ENCODE measurements around the gene CST9L.
"Not testable (repeated sequence)": the region's sequence is repeated elsewhere in the genome, so short reads cannot be mapped to it uniquely, and the experiment has no call there.

Gene CST9L

DNA sequence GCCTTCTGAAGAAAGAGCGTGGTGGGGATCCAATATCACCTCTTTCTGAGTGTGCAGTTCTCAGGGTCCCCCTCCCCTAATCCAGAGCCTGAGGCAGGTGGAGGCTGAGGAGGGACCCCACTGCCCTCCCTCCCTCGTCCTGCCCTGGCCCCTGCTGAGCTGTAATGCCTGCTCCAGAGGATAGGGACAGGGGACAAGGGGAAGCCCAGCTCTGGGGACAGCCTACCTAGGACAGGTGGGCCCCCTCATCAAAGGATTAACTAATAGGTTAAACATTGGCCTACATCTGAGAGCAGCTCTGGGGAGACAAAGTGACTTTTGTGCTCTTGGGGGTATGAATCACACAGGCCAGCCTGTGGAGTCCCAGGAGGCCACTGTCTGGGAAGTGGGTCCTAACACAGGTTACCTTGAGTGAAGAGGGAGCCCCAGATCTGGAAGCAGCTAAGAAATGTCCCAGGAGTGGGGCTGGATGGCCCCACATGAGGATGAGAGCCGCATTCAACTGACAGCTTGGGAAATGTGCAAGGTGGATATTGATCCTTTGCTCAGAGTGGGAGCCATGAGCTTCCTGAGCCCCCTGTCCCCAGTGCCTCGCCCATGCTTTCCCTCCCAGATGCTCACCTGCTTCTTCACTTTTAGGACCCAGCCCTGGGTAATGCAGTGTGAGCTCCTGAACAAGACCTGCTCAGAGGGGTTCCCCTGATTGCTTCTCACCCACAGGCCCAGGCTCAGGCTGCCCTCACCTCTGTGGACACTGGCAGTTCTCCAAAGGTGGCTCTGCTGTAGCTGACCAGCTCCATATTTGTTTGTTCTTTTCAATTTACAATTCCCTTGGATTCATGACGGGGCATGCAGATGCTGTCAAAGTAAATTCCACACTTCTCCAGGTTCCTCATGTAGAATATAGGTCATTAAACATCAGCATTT is 17.8 kb upstream of the CST9L start:
- no peak for DNase-seq

GRCh38 chr20:23585449-23585807 is 17.1 kb upstream of the CST9L start:
- DNase-seq: no peak

DNA sequence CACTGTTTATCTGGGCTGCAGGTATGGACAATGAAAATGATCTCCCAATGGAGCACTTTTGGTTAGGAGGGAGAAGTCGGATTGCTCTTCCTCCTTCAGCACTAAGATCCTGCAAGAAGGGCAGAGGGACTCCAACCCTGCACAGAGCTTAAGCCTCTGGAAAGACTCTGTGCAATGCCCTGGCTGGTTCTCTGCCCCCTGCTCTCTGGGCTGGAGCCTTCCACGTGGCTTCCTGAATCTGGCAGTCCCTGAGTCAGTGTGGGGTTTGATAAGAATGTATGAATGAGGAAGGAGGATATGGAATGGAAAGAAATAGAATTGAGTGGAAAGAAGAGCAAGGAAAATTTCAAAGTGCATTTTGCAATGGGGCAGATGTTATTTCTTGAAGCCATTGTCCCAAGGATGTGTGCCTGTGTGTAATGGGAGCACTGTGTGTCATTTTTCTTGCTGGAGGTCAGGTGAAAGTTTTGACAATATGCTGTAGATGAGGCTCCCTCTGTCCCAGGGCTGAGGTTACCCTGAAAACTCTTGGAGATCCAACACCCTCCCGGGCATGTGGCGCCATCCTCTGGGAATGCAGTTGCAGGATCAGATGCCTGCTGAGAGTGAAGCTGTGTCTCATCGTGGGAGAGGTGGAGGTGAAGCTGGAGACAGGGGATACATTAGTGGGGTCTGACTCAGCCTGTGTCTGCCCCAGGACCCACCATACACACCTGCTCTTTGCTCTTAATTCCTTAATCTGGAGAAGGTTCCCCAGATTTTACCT is 16.3 kb upstream of the CST9L start:
- no peak for DNase-seq

GRCh38 chr20:23583526-23583925 is 15.2 kb upstream of the CST9L start:
- no peak for DNase-seq

- no peak for DNase-seq
These were observed 14.0 kb upstream of the CST9L start for GRCh38 chr20:23582293-23582692.

DNA sequence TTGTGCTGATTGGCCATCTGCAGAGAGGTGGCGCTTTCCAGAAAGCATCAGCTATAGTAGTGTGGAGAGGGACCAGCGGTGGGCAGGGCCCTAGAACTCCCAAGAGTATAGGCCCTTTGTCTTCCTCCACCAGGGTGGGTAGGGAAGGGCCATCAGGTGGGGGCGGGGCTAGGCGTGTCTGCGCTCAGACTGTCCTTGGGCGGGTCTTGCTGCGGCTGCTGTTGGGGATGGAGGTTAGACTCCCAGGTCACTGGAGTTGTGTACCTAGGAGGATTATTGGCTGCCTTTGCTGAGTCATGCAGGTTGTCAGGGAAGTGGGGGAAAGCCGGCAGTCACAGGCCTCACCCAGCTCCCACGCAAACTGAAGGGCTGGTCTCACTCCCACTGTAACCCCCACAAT is 13.5 kb upstream of the CST9L start:
- not testable (repeated sequence) for DNase-seq

DNA sequence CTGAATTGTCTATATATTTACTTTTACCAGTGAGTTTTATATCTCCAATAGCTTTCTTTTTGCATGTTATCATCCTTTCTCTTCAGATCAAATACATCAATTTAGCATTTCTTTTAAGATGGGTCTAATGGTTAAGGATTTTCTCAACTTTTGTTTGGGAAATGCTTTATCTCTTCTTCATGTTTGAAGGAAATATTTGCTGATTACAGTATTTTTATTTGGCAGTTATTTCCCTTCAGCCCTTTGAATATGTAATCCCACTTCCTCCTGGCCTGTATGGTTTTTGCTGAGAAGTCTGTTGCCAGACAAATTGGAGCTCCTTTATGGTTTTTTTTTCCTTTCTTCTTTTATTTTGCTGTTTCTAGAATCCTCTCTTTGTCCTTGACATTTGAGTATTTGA is 6.7 kb upstream of the CST9L start:
- no peak for DNase-seq

- no peak for DNase-seq
These were observed 2.0 kb upstream of the CST9L start for GRCh38 chr20:23570178-23570760.

GRCh38 chr20:23569570-23569969 is 1.3 kb upstream of the CST9L start:
- DNase-seq: no peak

DNA sequence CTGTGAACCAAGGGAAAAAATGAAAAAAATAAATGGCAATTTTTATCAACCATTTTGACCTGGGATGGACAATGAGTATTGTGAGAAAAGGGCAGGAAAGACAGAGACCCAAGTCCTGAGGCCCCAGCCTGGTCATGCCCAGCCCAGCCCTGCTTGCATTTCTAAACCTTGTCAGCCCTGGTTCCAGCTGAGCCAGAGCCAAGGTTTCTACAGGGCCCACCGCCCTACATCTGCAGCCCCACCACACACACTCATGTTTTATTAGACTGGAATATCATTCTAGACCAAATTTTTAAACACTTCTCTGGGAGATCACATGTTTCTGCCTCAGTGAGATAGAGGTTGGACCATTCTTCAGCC is 667 bp upstream of the CST9L start:
- DNase-seq: no peak

- no peak for DNase-seq
These were observed 1.9 kb downstream of the CST9L start for GRCh38 chr20:23566199-23566932.

GRCh38 chr20:23565503-23566045 is 2.7 kb downstream of the CST9L start:
- DNase-seq: no peak

DNA sequence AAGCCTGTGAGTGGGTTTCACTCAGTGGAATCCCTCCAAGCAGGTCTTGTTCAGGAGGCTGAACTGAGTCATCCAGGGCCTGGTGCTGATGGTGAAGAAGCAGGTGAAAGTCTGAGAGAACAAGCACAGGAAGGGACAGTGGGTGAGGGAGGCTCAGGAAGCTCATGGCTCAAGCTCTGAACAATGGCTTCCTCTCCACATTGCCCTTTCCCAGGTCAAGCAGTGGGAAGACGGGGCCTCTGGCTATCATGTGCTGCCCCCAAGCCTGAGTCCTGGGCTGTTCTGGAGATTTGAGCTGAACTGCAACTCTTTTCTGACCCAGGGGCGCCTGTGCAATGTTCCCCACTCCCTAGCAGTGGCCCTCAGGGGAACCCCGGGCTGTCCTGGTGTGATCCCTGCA is 3.4 kb downstream of the CST9L start:
- DNase-seq: no peak

DNA sequence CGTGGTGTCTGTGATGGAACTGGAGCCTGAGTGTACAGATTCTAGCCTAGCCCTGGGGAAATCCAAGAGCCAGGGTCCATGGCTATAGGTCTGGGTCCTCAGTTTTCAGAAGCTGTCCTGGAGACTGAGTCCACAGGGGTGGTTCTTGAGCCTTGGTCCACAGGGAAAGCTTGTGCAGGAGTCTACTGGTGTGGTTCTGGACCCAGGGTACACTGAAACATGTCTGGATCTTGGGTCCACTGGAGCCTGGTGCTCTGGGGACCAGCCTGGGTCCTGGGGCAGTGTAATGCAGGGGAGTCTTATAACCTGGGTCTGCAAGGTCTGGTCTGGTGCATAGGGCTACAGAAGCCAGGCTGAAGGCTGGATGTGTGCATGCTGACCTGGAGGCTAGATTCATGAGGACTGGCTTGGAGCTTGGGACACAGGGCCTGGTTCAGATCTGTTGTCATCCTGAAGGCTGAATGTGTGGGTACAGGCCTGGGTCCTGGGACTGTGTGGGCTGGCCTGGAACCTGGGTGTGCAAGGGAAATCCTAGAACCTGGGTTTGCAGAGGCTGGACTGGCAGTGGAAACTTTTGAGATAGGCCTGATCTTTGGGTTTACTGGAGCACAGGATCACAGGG is 5.5 kb downstream of the CST9L start:
- DNase-seq: no peak

DNA sequence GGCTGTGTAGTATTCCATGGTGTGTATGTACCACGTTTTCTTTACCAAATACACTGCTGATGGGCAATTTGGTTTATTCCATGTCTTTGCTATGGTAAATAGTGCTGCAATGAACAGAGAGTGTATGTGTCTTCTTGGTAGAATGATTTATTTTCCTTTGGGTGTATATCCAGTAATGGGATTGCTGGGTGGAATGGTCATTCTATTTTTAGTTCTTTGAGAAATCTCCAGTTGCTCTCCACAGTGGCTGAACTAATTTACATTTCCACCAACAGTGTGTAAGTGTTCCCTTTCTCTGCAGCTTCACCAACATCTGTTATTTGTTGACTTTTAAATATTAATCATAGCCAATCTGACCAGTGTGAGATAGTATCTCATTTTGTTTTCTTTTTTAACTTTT is 13.9 kb downstream of the CST9L start:
- DNase-seq: no peak

DNA sequence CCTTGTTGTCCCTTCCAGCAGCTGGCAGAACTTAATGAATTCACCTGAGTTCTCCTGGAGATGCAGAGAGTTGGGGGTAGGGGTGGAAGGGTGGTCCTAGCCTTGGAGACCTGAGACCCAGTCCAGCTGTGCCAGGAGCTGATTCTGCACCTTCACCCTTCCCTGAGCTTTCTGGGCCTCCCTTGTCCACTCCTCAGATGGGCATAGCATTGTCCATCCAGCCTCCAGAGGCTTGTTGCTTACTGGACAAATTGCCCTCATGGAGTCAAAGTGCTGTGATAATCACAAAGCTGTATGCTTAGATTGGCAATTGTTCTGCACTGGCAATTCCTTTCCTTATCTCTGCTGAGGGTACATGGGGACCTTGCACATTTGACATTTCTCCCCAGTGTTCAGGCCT is 16.5 kb downstream of the CST9L start:
- DNase-seq: no peak

- DNase-seq: no peak
These were observed 16.9 kb downstream of the CST9L start for GRCh38 chr20:23551383-23551782.

DNA sequence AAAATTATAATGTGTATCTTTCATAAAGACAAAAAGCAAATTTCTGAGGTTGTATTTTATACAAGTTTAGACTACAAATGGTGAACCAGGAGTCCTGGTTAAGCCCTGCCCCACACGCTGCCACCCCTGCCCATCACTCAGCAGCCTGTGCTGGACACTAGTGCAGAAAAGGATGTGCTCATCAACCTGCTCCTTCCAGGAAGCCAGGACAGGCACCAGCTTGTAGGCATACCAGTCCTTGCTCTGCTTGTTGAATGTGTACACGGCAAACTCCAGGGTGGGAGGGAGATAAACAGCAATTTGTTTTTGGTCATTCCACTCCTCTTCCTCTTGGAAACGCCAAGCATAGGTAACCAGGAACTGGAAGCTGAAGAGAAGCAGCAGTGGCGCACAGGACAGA is 18.1 kb downstream of the CST9L start:
- DNase-seq: no peak

DNA sequence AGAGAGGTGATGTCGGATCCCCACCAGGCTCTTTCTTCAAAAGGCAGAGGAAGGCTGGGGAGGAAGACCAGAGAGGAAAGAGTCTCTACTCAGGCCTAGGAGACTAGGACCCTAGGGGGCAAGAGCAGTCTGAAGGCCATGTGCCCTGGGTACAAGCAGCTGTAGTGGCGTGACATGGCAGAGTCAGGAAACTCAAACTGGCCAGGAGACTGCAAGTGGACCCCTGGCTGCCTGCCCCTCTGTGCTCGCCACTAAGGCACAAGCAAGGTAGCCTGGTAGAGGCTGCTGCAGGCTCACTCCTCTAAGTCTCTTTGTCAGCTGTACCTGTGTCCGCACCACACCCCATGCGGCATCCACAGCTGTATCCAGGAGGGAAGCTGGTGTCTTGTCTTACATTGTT is 19.9 kb downstream of the CST9L start:
- no peak for DNase-seq

DNA sequence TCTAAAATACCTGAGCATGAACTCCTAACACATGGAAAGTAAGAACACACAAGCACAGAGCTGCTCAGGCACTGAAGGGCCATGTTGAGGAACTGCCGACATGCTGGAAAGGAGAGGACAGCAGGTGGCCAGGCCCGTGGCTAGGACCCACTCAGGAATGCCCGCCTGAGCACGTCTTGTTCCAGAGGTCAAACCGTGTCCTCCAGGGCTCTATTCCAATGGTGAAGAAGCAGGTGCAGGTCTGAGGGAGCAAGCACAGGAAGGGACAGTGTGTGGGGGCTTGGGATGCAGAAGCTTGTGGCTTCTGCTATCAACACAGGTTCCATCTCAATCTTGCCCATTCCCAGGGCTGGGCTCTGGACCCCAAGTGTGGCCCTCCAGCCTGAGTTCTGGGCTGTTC is 20.7 kb downstream of the CST9L start:
- no peak for DNase-seq

DNA sequence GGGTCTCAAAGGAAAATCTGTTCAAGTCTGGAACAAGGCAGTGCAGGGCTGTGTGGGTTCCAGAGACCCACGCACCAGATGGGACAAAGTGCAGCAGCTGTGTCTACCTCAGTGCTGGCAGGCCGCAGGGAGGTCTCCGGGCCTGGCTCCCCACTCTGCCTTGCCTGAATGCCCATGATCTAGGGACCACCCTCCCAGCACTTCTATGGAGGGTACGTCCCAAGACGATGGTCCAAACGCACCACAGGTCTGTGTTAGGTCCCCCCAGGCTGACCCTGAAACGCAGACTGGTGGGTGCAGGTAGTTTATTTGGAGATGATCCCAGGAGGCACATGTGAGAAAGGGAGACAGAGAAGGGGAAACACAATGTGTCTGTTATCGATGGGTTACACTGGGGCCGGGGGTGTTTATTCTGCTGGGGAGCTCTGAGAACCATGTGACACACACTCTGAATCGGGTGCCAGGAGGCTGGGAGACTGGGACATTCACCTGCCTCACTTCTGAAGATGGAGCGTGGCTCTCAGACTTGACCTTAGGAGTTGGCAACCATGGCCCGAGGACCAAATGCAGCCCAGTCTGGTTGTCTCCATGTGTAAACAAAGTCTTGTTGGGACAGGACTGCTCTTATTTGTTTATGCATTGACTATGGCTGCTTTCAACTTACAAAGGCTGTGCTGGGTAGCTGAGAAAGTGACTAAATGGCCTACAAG is 21.7 kb downstream of the CST9L start:
- no peak for DNase-seq

- no peak for DNase-seq
These were observed 24.2 kb downstream of the CST9L start for GRCh38 chr20:23544133-23544532.
